HEK293T (cell line): ENCODE results near the gene MR1.
"Not testable (repeated sequence)": the region's sequence is repeated elsewhere in the genome, so short reads cannot be mapped to it uniquely, and the experiment has no call there.

ENCODE experiments used
- CTCF ChIA-PET: fragments of 350-600 bp; formaldehyde crosslinking; extraction: SDS; loops from one replicate; lab custom pipeline; 2021; ENCODE audit warnings: antibody characterized with exemption, inconsistent platforms; lab: Yijun Ruan, JAX
- POLR2A ChIA-PET: fragments of 350-600 bp; formaldehyde crosslinking; extraction: SDS; loops from one replicate; lab custom pipeline; 2020; ENCODE audit warnings: antibody characterized with exemption, inconsistent platforms; lab: Yijun Ruan, JAX
- DNase-seq: peaks from one replicate; pipeline ENCODE4 v3.0.0; 2012; ENCODE audit warnings: mixed read lengths; ENCODE audit errors: extremely low spot score
- ARNT ChIP-seq: fragments of 450-650 bp; IDR thresholded peaks from 2 replicates; pipeline ENCODE4 v1.6.1; 2017; ENCODE audit warnings: mild to moderate bottlenecking
- BHLHE40 ChIP-seq: fragments of 450-650 bp; IDR thresholded peaks from 2 replicates; pipeline ENCODE4 v1.6.1; 2016; ENCODE audit warnings: mild to moderate bottlenecking, moderate library complexity, borderline replicate concordance
- CTBP1 ChIP-seq: fragments of 450-650 bp; IDR thresholded peaks from 2 replicates; pipeline ENCODE4 v1.6.1; 2016; ENCODE audit warnings: borderline replicate concordance
- ELF4 ChIP-seq: fragments of 450-650 bp; IDR thresholded peaks from 2 replicates; pipeline ENCODE4 v1.6.1; 2017; ENCODE audit warnings: antibody characterized with exemption
- FOXA1 ChIP-seq: fragments of 450-650 bp; IDR thresholded peaks from 2 replicates; pipeline ENCODE4 v1.6.1; 2016; ENCODE audit warnings: mild to moderate bottlenecking
- FOXK2 ChIP-seq: fragments of 450-650 bp; IDR thresholded peaks from 2 replicates; pipeline ENCODE4 v1.6.1; 2016; ENCODE audit warnings: mild to moderate bottlenecking
- FOXM1 ChIP-seq: fragments of 450-650 bp; IDR thresholded peaks from 2 replicates; pipeline ENCODE4 v1.6.1; 2017; ENCODE audit warnings: mild to moderate bottlenecking, borderline replicate concordance
- HDGF ChIP-seq: fragments of 450-650 bp; IDR thresholded peaks from 2 replicates; pipeline ENCODE4 v1.6.1; 2017; ENCODE audit warnings: antibody characterized with exemption, borderline replicate concordance
- L3MBTL2 ChIP-seq: fragments of 450-650 bp; conservative IDR thresholded peaks from 2 replicates; pipeline ENCODE4 v1.6.1; 2016; ENCODE audit warnings: mild to moderate bottlenecking
- LEF1 ChIP-seq: fragments of 450-650 bp; IDR thresholded peaks from 2 replicates; pipeline ENCODE4 v1.6.1; 2017; ENCODE audit warnings: mild to moderate bottlenecking, borderline replicate concordance
- NFRKB ChIP-seq: fragments of 450-650 bp; IDR thresholded peaks from 2 replicates; pipeline ENCODE4 v1.6.1; 2016; ENCODE audit warnings: mild to moderate bottlenecking, moderate library complexity
- SP1 ChIP-seq: fragments of 450-650 bp; IDR thresholded peaks from 2 replicates; pipeline ENCODE4 v1.6.1; 2017
- SUZ12 ChIP-seq: fragments of 450-650 bp; IDR thresholded peaks from 2 replicates; pipeline ENCODE4 v1.6.1; 2016; ENCODE audit warnings: mild to moderate bottlenecking
- TARDBP ChIP-seq: fragments of 450-650 bp; IDR thresholded peaks from 2 replicates; pipeline ENCODE4 v1.6.1; 2016
- ZNF384 ChIP-seq: fragments of 450-650 bp; IDR thresholded peaks from 2 replicates; pipeline ENCODE4 v1.6.1; 2016
- TF ChIP-seq, protein P1 (sequence below): fragments of 450-650 bp; IDR thresholded peaks from 2 replicates; pipeline ENCODE4 v1.6.1; 2016

The MR1 gene

DNA sequence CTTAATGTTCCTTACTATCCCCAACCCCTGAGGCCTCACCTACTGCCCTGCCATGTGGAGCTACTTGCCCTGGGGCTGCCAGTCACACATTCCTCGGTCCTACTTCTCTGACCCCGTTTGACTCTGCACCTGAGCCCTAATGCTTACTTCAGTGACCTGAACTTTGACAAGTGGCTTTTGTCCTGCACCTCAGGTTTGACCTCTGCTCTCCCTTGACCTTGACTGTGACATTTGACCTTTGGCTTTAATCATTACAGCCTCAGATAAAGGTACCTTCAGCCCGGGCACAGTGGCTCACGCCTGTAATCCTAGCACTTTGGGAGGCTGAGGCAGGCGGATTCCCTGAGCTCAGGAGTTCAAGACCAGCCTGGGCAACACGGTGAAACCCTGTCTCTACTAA lies 22.8 kb downstream of the MR1 start:
- TF ChIP-seq BHLHE40 (no peak), NFRKB (no peak), SUZ12 (no peak), TARDBP (no peak), ELF4 (no peak), FOXA1 (no peak), SP1 (no peak), CTBP1 (no peak), HDGF (no peak), FOXM1 (no peak), ARNT (no peak), L3MBTL2 (no peak)
- no peak for DNase-seq
- ChIA-PET CTCF (no interaction called here), POLR2A (no interaction called here)

DNA sequence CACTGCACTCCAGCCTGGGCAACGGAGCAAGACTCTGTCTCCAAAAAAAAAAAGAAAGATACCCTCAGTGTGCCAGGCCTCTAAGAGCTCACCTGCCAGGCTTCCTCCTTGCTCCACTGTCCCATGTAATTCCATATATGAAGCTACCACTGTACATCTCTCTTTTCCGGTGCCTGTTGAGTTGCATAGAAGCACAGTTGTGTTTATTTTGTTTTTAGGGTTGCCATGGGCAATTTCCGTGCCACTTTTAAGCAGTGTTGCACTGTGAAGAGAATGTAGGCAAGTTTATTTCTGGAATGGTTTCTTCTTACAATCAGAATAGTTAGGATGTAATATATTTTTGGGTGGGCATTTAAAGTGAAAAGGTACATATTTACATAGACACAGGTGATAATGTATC lies 23.3 kb downstream of the MR1 start:
- ChIA-PET POLR2A (no interaction called here), CTCF (no interaction called here)
- no peak for TF ChIP-seq ARNT
- no peak for TF ChIP-seq NFRKB
- TF ChIP-seq FOXA1, result no peak
- no peak for TF ChIP-seq BHLHE40
- no peak for TF ChIP-seq FOXM1
- TF ChIP-seq SUZ12, result no peak
- TF ChIP-seq FOXK2, result no peak
- TF ChIP-seq CTBP1, result no peak
- no peak for TF ChIP-seq TARDBP
- TF ChIP-seq HDGF, result no peak
- TF ChIP-seq SP1, result no peak
- TF ChIP-seq ELF4, result no peak
- TF ChIP-seq, protein P1, sequence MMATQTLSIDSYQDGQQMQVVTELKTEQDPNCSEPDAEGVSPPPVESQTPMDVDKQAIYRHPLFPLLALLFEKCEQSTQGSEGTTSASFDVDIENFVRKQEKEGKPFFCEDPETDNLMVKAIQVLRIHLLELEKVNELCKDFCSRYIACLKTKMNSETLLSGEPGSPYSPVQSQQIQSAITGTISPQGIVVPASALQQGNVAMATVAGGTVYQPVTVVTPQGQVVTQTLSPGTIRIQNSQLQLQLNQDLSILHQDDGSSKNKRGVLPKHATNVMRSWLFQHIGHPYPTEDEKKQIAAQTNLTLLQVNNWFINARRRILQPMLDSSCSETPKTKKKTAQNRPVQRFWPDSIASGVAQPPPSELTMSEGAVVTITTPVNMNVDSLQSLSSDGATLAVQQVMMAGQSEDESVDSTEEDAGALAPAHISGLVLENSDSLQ, result no peak
- no peak for TF ChIP-seq ZNF384
- TF ChIP-seq LEF1, result no peak
- no peak for TF ChIP-seq L3MBTL2
- no peak for DNase-seq

DNA sequence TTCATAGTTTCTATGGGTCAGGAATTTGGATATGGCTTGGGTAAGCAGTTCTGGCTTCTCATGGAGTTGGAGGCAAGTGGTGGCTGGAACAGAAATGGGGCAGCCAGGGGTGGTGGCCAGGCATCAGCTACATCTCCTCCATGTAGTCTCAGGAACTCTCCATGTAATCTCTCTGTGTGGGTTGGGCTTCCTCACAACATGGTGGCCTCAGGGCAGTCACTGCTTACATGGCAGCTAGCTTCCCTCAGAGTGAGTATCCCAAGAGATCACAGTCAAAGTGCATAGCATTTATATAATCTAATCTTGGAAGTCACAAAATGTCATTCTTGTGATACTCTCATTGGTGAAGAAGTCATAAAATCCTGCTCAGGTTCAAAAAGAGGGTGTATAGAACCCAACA lies 25.7 kb downstream of the MR1 start:
- ChIA-PET POLR2A (no interaction called here), CTCF (interaction anchor here (0.6 kb wide), 1 partner anchor 83 kb away, joined by 3 read pairs; no protein-coding TSS in a partner anchor)
- DNase-seq, result no peak
- TF ChIP-seq SP1 (no peak), L3MBTL2 (no peak), TARDBP (no peak), ARNT (no peak), FOXM1 (no peak), LEF1 (no peak), BHLHE40 (no peak), FOXA1 (no peak), NFRKB (no peak), SUZ12 (no peak), ELF4 (no peak), FOXK2 (no peak), HDGF (no peak), ZNF384 (no peak)
- TF ChIP-seq, protein P1, result no peak

DNA sequence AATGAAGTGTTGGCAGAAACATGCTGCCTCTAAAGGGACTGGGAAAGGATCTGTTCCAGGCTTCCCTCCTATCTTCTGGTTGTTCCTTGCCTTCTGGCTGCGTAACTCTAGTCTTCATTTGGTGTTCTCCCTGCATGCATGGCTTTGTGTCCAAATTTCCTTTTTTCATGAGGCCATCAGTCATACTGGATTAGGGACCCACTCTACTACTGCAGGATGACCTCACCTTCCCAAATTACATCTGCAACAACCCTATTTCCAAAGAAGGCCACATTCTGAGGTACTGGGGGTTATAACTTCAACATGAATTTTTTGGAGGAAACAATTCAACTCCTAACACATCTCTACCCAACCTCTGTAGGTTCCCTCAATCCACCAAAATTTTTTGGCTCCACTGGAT lies 26.3 kb downstream of the MR1 start:
- TF ChIP-seq FOXK2 (no peak), FOXA1 (no peak)
- TF ChIP-seq, protein P1, result no peak
- ChIA-PET POLR2A (no interaction called here), CTCF (no interaction called here)
- no peak for DNase-seq

DNA sequence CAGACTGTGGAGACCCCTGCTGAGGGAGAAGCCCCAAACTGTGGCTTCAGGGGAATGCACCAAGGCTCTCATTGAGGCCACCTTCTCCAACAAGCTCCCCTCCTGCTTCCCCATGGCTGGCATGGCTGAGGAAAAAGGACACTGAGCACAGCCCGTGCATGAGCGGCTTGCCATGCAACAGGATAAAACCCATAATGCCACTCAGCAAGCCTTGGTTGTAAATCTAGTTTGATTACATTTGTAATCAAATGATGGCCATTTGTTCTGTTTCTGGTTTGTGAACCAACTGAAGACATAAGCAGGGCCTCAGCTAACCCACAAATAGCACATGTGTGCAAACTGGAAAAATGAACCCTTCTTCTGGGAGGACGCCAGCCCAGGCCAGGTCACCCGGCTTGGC lies 27.2 kb downstream of the MR1 start:
- CTCF ChIA-PET, DNase-seq: not testable (repeated sequence)
- POLR2A ChIA-PET, result interaction anchor here (1.1 kb wide), 1 partner anchor 39 kb away, joined by 5 read pairs; no protein-coding TSS in a partner anchor

DNA sequence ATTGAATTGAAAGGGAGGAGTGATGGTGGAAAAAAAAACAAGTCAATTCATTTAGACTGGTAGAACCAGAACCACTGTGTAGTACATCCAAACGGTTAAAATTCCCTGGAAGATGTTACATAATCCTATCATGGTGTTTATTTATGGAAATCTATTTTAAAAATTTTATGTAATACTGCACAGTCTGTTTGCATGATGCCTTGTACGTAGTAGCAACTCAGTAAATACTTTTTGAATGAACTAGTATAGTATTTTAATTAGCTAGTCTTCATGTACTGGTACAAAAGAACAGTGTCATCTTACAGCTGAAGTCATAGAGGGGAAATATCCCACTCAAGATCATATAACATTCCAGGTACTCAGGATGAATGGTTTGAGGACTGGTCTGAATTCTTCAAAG lies 27.7 kb downstream of the MR1 start:
- no peak for DNase-seq
- ChIA-PET CTCF (interaction anchor here (0.6 kb wide), 1 partner anchor 431 kb away, joined by 3 read pairs; no protein-coding TSS in a partner anchor), POLR2A (interaction anchor here (1.1 kb wide), 1 partner anchor 40 kb away, joined by 5 read pairs; no protein-coding TSS in a partner anchor)
- no peak for TF ChIP-seq SUZ12
- TF ChIP-seq LEF1, result no peak
- TF ChIP-seq NFRKB, result no peak
- no peak for TF ChIP-seq SP1
- no peak for TF ChIP-seq CTBP1
- TF ChIP-seq L3MBTL2, result no peak
- TF ChIP-seq FOXA1, result no peak
- TF ChIP-seq TARDBP, result no peak
- TF ChIP-seq FOXM1, result no peak
- TF ChIP-seq, protein P1, result no peak
- TF ChIP-seq ARNT, result no peak
- TF ChIP-seq ELF4, result no peak
- no peak for TF ChIP-seq FOXK2
- no peak for TF ChIP-seq HDGF
